Liver (tissue), 9 donors: ENCODE results near the gene TTLL5. TPM values are rescaled to one million over a fixed set of nuclear protein-coding genes. Genes with fewer than 3 reads are reported as not detected.

Experiments
- DNase-seq: peaks from one replicate; pipeline ENCODE4 v3.0.0-alpha.2; 2017; ENCODE audit warnings: low spot score
- H3K27ac ChIP-seq, 2 donors: one replicate each; pipeline ENCODE4 v1.7.0; 2013; ENCODE audit warnings: inconsistent platforms in 2 of 2, low read length in 2 of 2, control low read depth in 1 of 2, low read depth in 1 of 2, mild to moderate bottlenecking in 1 of 2
- H3K27me3 ChIP-seq, 4 donors: one replicate each; pipeline versions ENCODE4 v1.6.1 to v1.7.0; 2013; ENCODE audit warnings: low read length in 3 of 4, inconsistent platforms in 1 of 4, mild to moderate bottlenecking in 1 of 4, moderate library complexity in 1 of 4; ENCODE audit not compliant: control insufficient read depth in 4 of 4, insufficient read depth in 4 of 4
- H3K36me3 ChIP-seq, 4 donors: one replicate each; pipeline versions ENCODE4 v1.6.1 to v1.7.0; 2013; ENCODE audit warnings: low read length in 3 of 4, mild to moderate bottlenecking in 3 of 4, low read depth in 1 of 4, moderate library complexity in 1 of 4; ENCODE audit not compliant: control insufficient read depth in 4 of 4, insufficient read depth in 3 of 4
- H3K4me1 ChIP-seq, 4 donors: one replicate each; pipeline versions ENCODE4 v1.6.1 to v1.7.0; 2013; ENCODE audit warnings: low read length in 3 of 4, mild to moderate bottlenecking in 3 of 4, moderate library complexity in 1 of 4; ENCODE audit not compliant: control insufficient read depth in 4 of 4, insufficient read depth in 4 of 4
- H3K4me3 ChIP-seq, 3 donors: one replicate each; pipeline versions ENCODE4 v1.6.1 to v1.7.0; 2013; ENCODE audit warnings: low read length in 3 of 3, control low read depth in 1 of 3, low read depth in 1 of 3, mild to moderate bottlenecking in 1 of 3
- H3K9ac ChIP-seq, 2 donors: one replicate each; pipeline ENCODE4 v1.7.0; 2013; ENCODE audit warnings: low read length in 2 of 2, mild to moderate bottlenecking in 2 of 2, moderate library complexity in 2 of 2, control low read depth in 1 of 2, low read depth in 1 of 2
- H3K9me3 ChIP-seq, 4 donors: one replicate each; pipeline versions ENCODE4 v1.6.1 to v1.7.0; 2013; ENCODE audit warnings: low read length in 3 of 4; ENCODE audit not compliant: control insufficient read depth in 4 of 4
- EGR1 ChIP-seq, 2 donors: IDR thresholded peaks; 2 replicates each; pipeline ENCODE4 v1.6.1; 2016 to 2018; ENCODE audit warnings: antibody characterized with exemption in 2 of 2, low read depth in 2 of 2
- FOXA1 ChIP-seq: IDR thresholded peaks from 2 replicates; pipeline ENCODE4 v1.6.1; 2016; ENCODE audit warnings: antibody characterized with exemption
- FOXA2 ChIP-seq: IDR thresholded peaks from 2 replicates; pipeline ENCODE4 v1.6.1; 2016; ENCODE audit warnings: antibody characterized with exemption
- GABPA ChIP-seq, 2 donors: IDR thresholded peaks in 1 of 2; conservative IDR thresholded peaks in 1 of 2; 2 replicates each; pipeline ENCODE4 v1.6.1; 2016; ENCODE audit warnings: antibody characterized with exemption in 2 of 2, mild to moderate bottlenecking in 1 of 2, moderate library complexity in 1 of 2
- HNF4A ChIP-seq, 2 donors: conservative IDR thresholded peaks; 2 replicates each; pipeline ENCODE4 v1.6.1; 2016; ENCODE audit warnings: antibody characterized with exemption in 2 of 2, mild to moderate bottlenecking in 2 of 2
- HNF4G ChIP-seq: IDR thresholded peaks from 2 replicates; pipeline ENCODE4 v1.6.1; 2016; ENCODE audit warnings: antibody characterized with exemption
- JUND ChIP-seq, 2 donors: IDR thresholded peaks; 2 replicates each; pipeline ENCODE4 v1.6.1; 2016; ENCODE audit warnings: antibody characterized with exemption in 2 of 2
- NR2F2 ChIP-seq: IDR thresholded peaks from 2 replicates; pipeline ENCODE4 v1.6.1; 2016; ENCODE audit warnings: antibody characterized with exemption
- RAD21 ChIP-seq, 2 donors: IDR thresholded peaks; 2 replicates each; pipeline ENCODE4 v1.6.1; 2016; ENCODE audit warnings: antibody characterized with exemption in 2 of 2, mild to moderate bottlenecking in 2 of 2
- RXRA ChIP-seq, 2 donors: IDR thresholded peaks; 2 replicates each; pipeline ENCODE4 v1.6.1; 2017 to 2018; ENCODE audit warnings: antibody characterized with exemption in 2 of 2, mild to moderate bottlenecking in 1 of 2
- SP1 ChIP-seq: IDR thresholded peaks from 2 replicates; pipeline ENCODE4 v1.6.1; 2018; ENCODE audit warnings: antibody characterized with exemption, mild to moderate bottlenecking
- TAF1 ChIP-seq: conservative IDR thresholded peaks from 2 replicates; pipeline ENCODE4 v1.6.1; 2016; ENCODE audit warnings: antibody characterized with exemption, mild to moderate bottlenecking
- YY1 ChIP-seq: IDR thresholded peaks from 2 replicates; pipeline ENCODE4 v1.6.1; 2016; ENCODE audit warnings: antibody characterized with exemption, mild to moderate bottlenecking
- WGBS: extraction: QIAGEN DNeasy Blood & Tissue Kit; methylation state at CpG from one replicate; pipeline ENCODE4 v1.1.7; 2013; 5-methylcytosine and 5-hydroxymethylcytosine counted together
- polyA plus RNA-seq, 2 donors: library from polyadenylated mRNA; stranded (reverse) in 1 of 2; unstranded in 1 of 2; fragments of 200-250 nt in 1 of 2; fragments of >200 nt in 1 of 2; fragmentation: Nextera tagmentation in 1 of 2; extraction: Ambion mirVana in 1 of 2; gene quantifications; one replicate each; pipeline versions ENCODE4 v1.2.1 to v1.2.3, GENCODE V29; 2013 to 2015
- total RNA-seq, 2 donors: library from RNA; depleted of rRNA; stranded (reverse); fragments of >200 nt; gene quantifications; one replicate each; pipeline ENCODE4 v1.2.3, GENCODE V29; 2014
- TF ChIP-seq, protein P1 (sequence below): IDR thresholded peaks from 2 replicates; pipeline ENCODE4 v1.6.1; 2016; ENCODE audit warnings: antibody characterized with exemption
- TF ChIP-seq, protein P2 (sequence below): fragments of 150-350 bp; IDR thresholded peaks from 2 replicates; pipeline ENCODE4 v1.5.1; 2017; ENCODE audit warnings: improper control_type of control experiment, low read depth, low read length; ENCODE audit not compliant: missing input control
- TF ChIP-seq, protein P3 (sequence below): IDR thresholded peaks from 2 replicates; pipeline ENCODE4 v1.6.1; 2016; ENCODE audit warnings: antibody characterized with exemption
- TF ChIP-seq, protein P4 (sequence below): IDR thresholded peaks from 2 replicates; pipeline ENCODE4 v1.6.1; 2016; ENCODE audit warnings: antibody characterized with exemption, mild to moderate bottlenecking
- TF ChIP-seq, protein P5 (sequence below): IDR thresholded peaks from 2 replicates; pipeline ENCODE4 v1.6.1; 2016; ENCODE audit warnings: antibody characterized with exemption
- donor health status: healthy.
- donor health status: healthy.
- donor health status: healthy.
- donor health status: healthy.
- donor health status: healthy.

The TTLL5 gene
- total and polyA plus RNA-seq, 4 donors: 4.3 to 14.2 (median 9.8) TPM

DNA sequence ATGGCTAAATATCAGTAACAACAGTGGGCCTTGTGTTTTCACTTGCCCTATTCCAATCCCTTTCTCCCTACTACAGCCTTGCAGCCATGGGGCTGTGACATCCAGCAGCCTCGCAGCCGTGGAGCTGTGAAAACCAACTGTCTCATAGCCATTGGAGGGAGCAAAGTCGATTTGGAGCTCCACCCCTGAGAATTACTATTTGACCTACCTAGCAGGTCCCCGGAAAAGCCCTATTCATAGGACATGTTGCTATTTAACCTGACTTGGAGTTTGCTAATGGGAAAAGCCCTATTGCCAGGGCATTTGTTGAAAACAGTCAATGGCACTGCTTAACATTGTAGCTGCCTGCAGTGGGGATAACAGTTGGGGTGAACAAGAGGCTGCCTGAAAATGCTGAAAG, 33.6 kb upstream of the TTLL5 start:
- no peak for DNase-seq
- Histone ChIP-seq H3K27ac (peak overlapping the region; percentile 58 to 78), H3K36me3 (no peaks in the 10 kb centered on the region), H3K4me3 (no peak overlapping the region), H3K27me3 (no peaks in the 10 kb centered on the region), H3K4me1 (peaks cover 8 to 24% (median 18%) of the 10 kb centered on the region in 4 donors), H3K9me3 (no peaks in the 10 kb centered on the region), H3K9ac (no peak overlapping the region)
- no peak for TF ChIP-seq FOXA2
- peak; percentile 51 to 75 for TF ChIP-seq RXRA (IDR thresholded peaks at IDR 0.05)
- peak; percentile 76 for TF ChIP-seq HNF4G
- peak; percentile 28 to 63 for TF ChIP-seq RAD21 (IDR thresholded peaks at IDR 0.05)
- TF ChIP-seq JUND (IDR thresholded peaks at IDR 0.05): peak in 1 of 2 donors; percentile 30
- TF ChIP-seq EGR1 (IDR thresholded peaks at IDR 0.05; ENCODE audit: low read depth in 2 of 2): peak in 1 of 2 donors; percentile 12
- TF ChIP-seq TAF1: no peak
- TF ChIP-seq, protein P1, sequence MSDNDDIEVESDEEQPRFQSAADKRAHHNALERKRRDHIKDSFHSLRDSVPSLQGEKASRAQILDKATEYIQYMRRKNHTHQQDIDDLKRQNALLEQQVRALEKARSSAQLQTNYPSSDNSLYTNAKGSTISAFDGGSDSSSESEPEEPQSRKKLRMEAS: peak; percentile 38
- no peak for TF ChIP-seq FOXA1
- TF ChIP-seq NR2F2: no peak
- TF ChIP-seq, protein P2, sequence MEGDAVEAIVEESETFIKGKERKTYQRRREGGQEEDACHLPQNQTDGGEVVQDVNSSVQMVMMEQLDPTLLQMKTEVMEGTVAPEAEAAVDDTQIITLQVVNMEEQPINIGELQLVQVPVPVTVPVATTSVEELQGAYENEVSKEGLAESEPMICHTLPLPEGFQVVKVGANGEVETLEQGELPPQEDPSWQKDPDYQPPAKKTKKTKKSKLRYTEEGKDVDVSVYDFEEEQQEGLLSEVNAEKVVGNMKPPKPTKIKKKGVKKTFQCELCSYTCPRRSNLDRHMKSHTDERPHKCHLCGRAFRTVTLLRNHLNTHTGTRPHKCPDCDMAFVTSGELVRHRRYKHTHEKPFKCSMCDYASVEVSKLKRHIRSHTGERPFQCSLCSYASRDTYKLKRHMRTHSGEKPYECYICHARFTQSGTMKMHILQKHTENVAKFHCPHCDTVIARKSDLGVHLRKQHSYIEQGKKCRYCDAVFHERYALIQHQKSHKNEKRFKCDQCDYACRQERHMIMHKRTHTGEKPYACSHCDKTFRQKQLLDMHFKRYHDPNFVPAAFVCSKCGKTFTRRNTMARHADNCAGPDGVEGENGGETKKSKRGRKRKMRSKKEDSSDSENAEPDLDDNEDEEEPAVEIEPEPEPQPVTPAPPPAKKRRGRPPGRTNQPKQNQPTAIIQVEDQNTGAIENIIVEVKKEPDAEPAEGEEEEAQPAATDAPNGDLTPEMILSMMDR: no peak
- TF ChIP-seq, protein P3, sequence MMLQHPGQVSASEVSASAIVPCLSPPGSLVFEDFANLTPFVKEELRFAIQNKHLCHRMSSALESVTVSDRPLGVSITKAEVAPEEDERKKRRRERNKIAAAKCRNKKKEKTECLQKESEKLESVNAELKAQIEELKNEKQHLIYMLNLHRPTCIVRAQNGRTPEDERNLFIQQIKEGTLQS: no peak
- peak; percentile 80 for TF ChIP-seq YY1
- TF ChIP-seq HNF4A (conservative IDR thresholded peaks at IDR 0.05): peak; percentile 86
- TF ChIP-seq SP1: peak; percentile 53
- TF ChIP-seq GABPA (IDR thresholded peaks at IDR 0.05 in 1 of 2, conservative IDR thresholded peaks at IDR 0.05 in 1 of 2): no peak
- TF ChIP-seq, protein P4, sequence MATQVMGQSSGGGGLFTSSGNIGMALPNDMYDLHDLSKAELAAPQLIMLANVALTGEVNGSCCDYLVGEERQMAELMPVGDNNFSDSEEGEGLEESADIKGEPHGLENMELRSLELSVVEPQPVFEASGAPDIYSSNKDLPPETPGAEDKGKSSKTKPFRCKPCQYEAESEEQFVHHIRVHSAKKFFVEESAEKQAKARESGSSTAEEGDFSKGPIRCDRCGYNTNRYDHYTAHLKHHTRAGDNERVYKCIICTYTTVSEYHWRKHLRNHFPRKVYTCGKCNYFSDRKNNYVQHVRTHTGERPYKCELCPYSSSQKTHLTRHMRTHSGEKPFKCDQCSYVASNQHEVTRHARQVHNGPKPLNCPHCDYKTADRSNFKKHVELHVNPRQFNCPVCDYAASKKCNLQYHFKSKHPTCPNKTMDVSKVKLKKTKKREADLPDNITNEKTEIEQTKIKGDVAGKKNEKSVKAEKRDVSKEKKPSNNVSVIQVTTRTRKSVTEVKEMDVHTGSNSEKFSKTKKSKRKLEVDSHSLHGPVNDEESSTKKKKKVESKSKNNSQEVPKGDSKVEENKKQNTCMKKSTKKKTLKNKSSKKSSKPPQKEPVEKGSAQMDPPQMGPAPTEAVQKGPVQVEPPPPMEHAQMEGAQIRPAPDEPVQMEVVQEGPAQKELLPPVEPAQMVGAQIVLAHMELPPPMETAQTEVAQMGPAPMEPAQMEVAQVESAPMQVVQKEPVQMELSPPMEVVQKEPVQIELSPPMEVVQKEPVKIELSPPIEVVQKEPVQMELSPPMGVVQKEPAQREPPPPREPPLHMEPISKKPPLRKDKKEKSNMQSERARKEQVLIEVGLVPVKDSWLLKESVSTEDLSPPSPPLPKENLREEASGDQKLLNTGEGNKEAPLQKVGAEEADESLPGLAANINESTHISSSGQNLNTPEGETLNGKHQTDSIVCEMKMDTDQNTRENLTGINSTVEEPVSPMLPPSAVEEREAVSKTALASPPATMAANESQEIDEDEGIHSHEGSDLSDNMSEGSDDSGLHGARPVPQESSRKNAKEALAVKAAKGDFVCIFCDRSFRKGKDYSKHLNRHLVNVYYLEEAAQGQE: no peak
- TF ChIP-seq, protein P5, sequence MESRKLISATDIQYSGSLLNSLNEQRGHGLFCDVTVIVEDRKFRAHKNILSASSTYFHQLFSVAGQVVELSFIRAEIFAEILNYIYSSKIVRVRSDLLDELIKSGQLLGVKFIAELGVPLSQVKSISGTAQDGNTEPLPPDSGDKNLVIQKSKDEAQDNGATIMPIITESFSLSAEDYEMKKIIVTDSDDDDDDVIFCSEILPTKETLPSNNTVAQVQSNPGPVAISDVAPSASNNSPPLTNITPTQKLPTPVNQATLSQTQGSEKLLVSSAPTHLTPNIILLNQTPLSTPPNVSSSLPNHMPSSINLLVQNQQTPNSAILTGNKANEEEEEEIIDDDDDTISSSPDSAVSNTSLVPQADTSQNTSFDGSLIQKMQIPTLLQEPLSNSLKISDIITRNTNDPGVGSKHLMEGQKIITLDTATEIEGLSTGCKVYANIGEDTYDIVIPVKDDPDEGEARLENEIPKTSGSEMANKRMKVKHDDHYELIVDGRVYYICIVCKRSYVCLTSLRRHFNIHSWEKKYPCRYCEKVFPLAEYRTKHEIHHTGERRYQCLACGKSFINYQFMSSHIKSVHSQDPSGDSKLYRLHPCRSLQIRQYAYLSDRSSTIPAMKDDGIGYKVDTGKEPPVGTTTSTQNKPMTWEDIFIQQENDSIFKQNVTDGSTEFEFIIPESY: peak; percentile 51
- 33% methylated on average over 4 of the region's 4 CpGs for WGBS
